Common myeloid progenitor, CD34-positive (primary cell): Measurements from ENCODE around the gene SLC6A17.

Experiments used
- CTCF ChIA-PET: fragments of 350-600 bp; sonication (Branson Sonifier 250); formaldehyde crosslinking; loops from one replicate; lab custom pipeline; 2021; ENCODE audit warnings: antibody characterized with exemption; lab: Charles Lee
- POLR2A ChIA-PET: fragments of 350-600 bp; sonication (Branson Sonifier 250); formaldehyde crosslinking; loops from one replicate; lab custom pipeline; 2021; ENCODE audit warnings: antibody characterized with exemption; lab: Charles Lee
- DNase-seq, 3 donors: peaks; one replicate each; pipeline versions ENCODE4 v3.0.0 to v3.0.0-alpha.2; 2013
- H3K27ac ChIP-seq, 2 experiments: 1 replicate in 1 of 2; 2 replicates in 1 of 2; pipeline ENCODE4 v1.7.0; 2013; ENCODE audit warnings: inconsistent platforms in 2 of 2, low read length in 2 of 2, mild to moderate bottlenecking in 2 of 2, low read depth in 1 of 2, moderate library complexity in 1 of 2; ENCODE audit not compliant: severe bottlenecking in 2 of 2, insufficient read depth in 1 of 2, poor library complexity in 1 of 2
- H3K27me3 ChIP-seq, 5 experiments: replicated peaks in 2 of 5; 1 replicate in 3 of 5; 2 replicates in 2 of 5; pipeline versions ENCODE4 v1.6.1 to v1.7.0; 2013; ENCODE audit warnings: low read length in 4 of 5, mild to moderate bottlenecking in 2 of 5, moderate library complexity in 2 of 5, inconsistent platforms in 1 of 5; ENCODE audit not compliant: insufficient read depth in 5 of 5, control insufficient read depth in 4 of 5
- H3K36me3 ChIP-seq, 4 experiments: 1 replicate in 2 of 4; 2 replicates in 2 of 4; pipeline versions ENCODE4 v1.6.1 to v1.7.0; 2013; ENCODE audit warnings: low read length in 3 of 4, control low read depth in 1 of 4, mild to moderate bottlenecking in 1 of 4; ENCODE audit not compliant: control insufficient read depth in 4 of 4, insufficient read depth in 4 of 4
- H3K4me1 ChIP-seq, 4 experiments: 1 replicate in 3 of 4; 2 replicates in 1 of 4; pipeline versions ENCODE4 v1.6.1 to v1.7.1; 2013; ENCODE audit warnings: low read length in 3 of 4, mild to moderate bottlenecking in 3 of 4, control low read depth in 1 of 4, inconsistent platforms in 1 of 4, moderate library complexity in 1 of 4; ENCODE audit not compliant: control insufficient read depth in 4 of 4, insufficient read depth in 4 of 4; ENCODE audit errors: control extremely low read depth in 1 of 4
- H3K4me3 ChIP-seq, 7 experiments: 1 replicate in 4 of 7; 2 replicates in 3 of 7; pipeline versions ENCODE4 v1.5.1 to v1.7.0; 2013; ENCODE audit warnings: mild to moderate bottlenecking in 7 of 7, low read length in 6 of 7, moderate library complexity in 6 of 7, inconsistent platforms in 2 of 7, low read depth in 2 of 7, control low read depth in 1 of 7; ENCODE audit not compliant: insufficient read depth in 4 of 7, control insufficient read depth in 1 of 7; ENCODE audit errors: extremely low read depth in 1 of 7
- H3K9me3 ChIP-seq, 5 experiments: 1 replicate in 4 of 5; 2 replicates in 1 of 5; pipeline versions ENCODE4 v1.6.1 to v1.7.1; 2013; ENCODE audit warnings: low read length in 4 of 5, mild to moderate bottlenecking in 2 of 5, inconsistent platforms in 1 of 5, low read depth in 1 of 5, moderate library complexity in 1 of 5; ENCODE audit not compliant: control insufficient read depth in 4 of 5, insufficient read depth in 2 of 5; ENCODE audit errors: control extremely low read depth in 1 of 5
- WGBS: methylation state at CpG from one replicate; pipeline ENCODE4 v1.1.5; 2013; ENCODE audit not compliant: insufficient coverage; 5-methylcytosine and 5-hydroxymethylcytosine counted together

The SLC6A17 gene

GRCh38 chr1:110228381-110228780 lies 78.1 kb downstream of the SLC6A17 start:
- ChIA-PET CTCF (interaction anchor here (0.5 to 1.5 kb wide), 4 partner anchors 20 to 951 kb away, joined by 3 read pairs; no protein-coding TSS in a partner anchor), POLR2A (no interaction called here)
- no peaks in the 10 kb centered on the region for H3K9me3 ChIP-seq
- no peak for DNase-seq
- peaks cover 0 to 29% (median 8%) of the 10 kb centered on the region in 4 experiments for H3K36me3 ChIP-seq
- H3K4me3 ChIP-seq, result no peak overlapping the region
- 98% methylated on average over 9 of the region's 12 CpGs for WGBS
- H3K27ac ChIP-seq, result no peak overlapping the region
- no peaks in the 10 kb centered on the region for H3K27me3 ChIP-seq
- peaks cover 0 to 2% (median 0%) of the 10 kb centered on the region in 4 experiments for H3K4me1 ChIP-seq

DNA sequence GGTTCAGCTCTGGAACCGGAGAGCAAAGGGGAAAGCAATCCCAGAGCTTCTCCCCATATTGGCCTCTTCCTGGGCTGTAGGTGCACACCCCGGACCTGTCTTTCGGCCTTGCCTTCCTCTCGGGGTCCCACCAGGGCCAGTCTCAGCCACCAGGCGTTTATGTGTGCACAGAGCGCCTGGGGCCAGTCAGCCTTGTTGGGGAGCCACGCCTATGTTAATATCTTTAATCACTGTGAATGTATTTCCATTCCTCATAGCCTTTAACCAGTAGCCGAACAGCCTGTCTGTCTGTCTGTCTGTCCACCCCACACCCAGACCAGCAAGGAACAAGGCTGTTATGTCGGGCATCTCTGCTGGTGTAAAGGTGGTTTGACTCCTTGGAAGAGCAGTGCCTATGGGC lies 78.6 kb downstream of the SLC6A17 start:
- Histone ChIP-seq H3K4me3 (no peak overlapping the region), H3K27me3 (no peaks in the 10 kb centered on the region), H3K27ac (no peak overlapping the region), H3K36me3 (peaks cover 0 to 24% (median 6%) of the 10 kb centered on the region in 4 experiments), H3K4me1 (peaks cover 0 to 2% (median 0%) of the 10 kb centered on the region in 4 experiments), H3K9me3 (no peaks in the 10 kb centered on the region)
- DNase-seq, result no peak
- ChIA-PET POLR2A (no interaction called here), CTCF (interaction anchor here (0.5 to 1.2 kb wide), 2 partner anchors 85 to 952 kb away, joined by 3 read pairs; no protein-coding TSS in a partner anchor)
- WGBS, result 97% methylated on average over 9 of the region's 9 CpGs

DNA sequence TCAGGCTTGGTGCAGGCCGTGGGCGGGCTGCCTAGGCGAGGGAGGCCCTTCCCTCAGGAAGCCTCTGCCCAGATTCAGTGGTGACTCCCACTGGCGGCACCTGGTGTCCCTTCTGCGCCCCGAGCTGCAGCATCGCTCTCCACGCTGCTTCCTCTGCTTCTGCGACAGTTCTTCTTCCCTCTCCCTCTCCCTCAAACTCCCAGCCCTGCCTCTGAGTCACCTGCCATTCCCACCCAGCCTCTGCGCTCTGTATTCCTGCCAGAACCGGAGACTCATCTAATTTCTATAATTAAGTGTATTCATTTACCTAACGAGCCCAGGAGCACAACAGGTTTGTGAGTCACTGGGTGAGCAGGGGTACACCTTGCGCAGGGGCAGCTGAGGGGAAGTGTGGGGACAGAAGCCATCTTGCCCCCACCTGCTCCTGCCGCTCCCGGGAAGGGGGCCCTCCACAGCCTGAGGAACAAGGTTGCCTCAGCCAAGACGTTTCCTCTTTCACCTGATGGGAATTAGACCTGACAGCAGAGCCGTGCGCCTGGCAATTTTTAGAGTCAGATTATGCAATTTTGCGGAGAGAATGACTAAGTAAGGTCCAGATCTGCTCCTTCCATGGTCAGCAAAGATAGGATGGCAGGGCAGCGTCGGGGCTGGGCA lies 79.2 kb downstream of the SLC6A17 start:
- peaks cover 0 to 2% (median 0%) of the 10 kb centered on the region in 4 experiments for H3K4me1 ChIP-seq
- H3K4me3 ChIP-seq, result no peak overlapping the region
- POLR2A ChIA-PET, result no interaction called here
- no peaks in the 10 kb centered on the region for H3K27me3 ChIP-seq
- peaks cover 0 to 21% (median 4%) of the 10 kb centered on the region in 4 experiments for H3K36me3 ChIP-seq
- CTCF ChIA-PET, result no interaction called here
- no peak for DNase-seq
- H3K9me3 ChIP-seq, result no peaks in the 10 kb centered on the region
- 91% methylated on average over 12 of the region's 21 CpGs for WGBS
- no peak overlapping the region for H3K27ac ChIP-seq

GRCh38 chr1:110230381-110231199 lies 80.3 kb downstream of the SLC6A17 start:
- POLR2A ChIA-PET, result no interaction called here
- CTCF ChIA-PET, result interaction anchor here (0.8 kb wide), 1 partner anchor 70 kb away, joined by 3 read pairs; no protein-coding TSS in a partner anchor
- peaks cover 0 to 6% (median 0%) of the 10 kb centered on the region in 4 experiments for H3K4me1 ChIP-seq

GRCh38 chr1:110233861-110234260 lies 83.6 kb downstream of the SLC6A17 start:
- no peaks in the 10 kb centered on the region for H3K27me3 ChIP-seq
- H3K4me3 ChIP-seq, result no peak overlapping the region
- no peak overlapping the region for H3K27ac ChIP-seq
- peaks cover 0 to 19% (median 4%) of the 10 kb centered on the region in 4 experiments for H3K36me3 ChIP-seq
- H3K9me3 ChIP-seq, result no peaks in the 10 kb centered on the region
- ChIA-PET CTCF (interaction anchor here (1.9 kb wide), 1 partner anchor 11 kb away, joined by 5 read pairs; no protein-coding TSS in a partner anchor), POLR2A (no interaction called here)
- peaks cover 0 to 8% (median 0%) of the 10 kb centered on the region in 4 experiments for H3K4me1 ChIP-seq
- no peak for DNase-seq
- 95% methylated on average over 2 of the region's 2 CpGs for WGBS

More at GRCh38 chr1:110230381-110231199, 80.3 kb downstream of the SLC6A17 start:
- Histone ChIP-seq H3K27me3 (no peaks in the 10 kb centered on the region), H3K9me3 (no peaks in the 10 kb centered on the region), H3K27ac (no peak overlapping the region), H3K36me3 (peaks cover 0 to 19% (median 4%) of the 10 kb centered on the region in 4 experiments), H3K4me3 (no peak overlapping the region)
- 97% methylated on average over 9 of the region's 11 CpGs for WGBS
- DNase-seq, result no peak

- peaks cover 0 to 19% (median 4%) of the 10 kb centered on the region in 4 experiments for H3K36me3 ChIP-seq
- DNase-seq, result no peak
- H3K9me3 ChIP-seq, result no peaks in the 10 kb centered on the region
- no peak overlapping the region for H3K27ac ChIP-seq
- WGBS, result 96% methylated on average over 4 of the region's 5 CpGs
- ChIA-PET POLR2A (no interaction called here), CTCF (interaction anchor here (1.9 kb wide), 1 partner anchor 10 kb away, joined by 5 read pairs; no protein-coding TSS in a partner anchor)
- H3K4me1 ChIP-seq, result peaks cover 0 to 8% (median 0%) of the 10 kb centered on the region in 4 experiments
- H3K4me3 ChIP-seq, result no peak overlapping the region
- H3K27me3 ChIP-seq, result no peaks in the 10 kb centered on the region
Observed at GRCh38 chr1:110234691-110235090, 84.4 kb downstream of the SLC6A17 start.
